ENCODE measurements around the gene PTGES.
A peak's percentile ranks its signal among the peaks of the same experiment; 100 is the strongest.

Gene PTGES

DNA sequence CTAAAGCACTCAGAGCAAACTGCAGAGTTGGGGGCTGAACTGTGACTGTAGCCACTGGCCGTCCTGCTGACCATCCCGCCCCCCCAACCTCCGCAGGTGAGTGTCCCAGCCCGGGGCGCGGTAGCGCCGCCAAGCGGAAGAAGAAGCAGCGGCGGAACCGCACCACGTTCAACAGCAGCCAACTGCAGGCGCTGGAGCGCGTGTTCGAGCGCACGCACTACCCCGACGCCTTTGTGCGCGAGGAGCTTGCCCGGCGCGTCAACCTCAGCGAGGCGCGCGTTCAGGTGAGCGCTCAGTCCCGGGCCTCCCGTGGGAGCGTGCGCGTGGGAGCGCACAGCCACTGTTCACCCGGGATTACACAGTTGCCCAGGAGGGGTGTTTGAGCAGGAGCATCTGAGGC lies 33.7 kb downstream of the PTGES start:
- no peak for DNase-seq (ENCODE audit: low read depth in 2 of 2)

DNA sequence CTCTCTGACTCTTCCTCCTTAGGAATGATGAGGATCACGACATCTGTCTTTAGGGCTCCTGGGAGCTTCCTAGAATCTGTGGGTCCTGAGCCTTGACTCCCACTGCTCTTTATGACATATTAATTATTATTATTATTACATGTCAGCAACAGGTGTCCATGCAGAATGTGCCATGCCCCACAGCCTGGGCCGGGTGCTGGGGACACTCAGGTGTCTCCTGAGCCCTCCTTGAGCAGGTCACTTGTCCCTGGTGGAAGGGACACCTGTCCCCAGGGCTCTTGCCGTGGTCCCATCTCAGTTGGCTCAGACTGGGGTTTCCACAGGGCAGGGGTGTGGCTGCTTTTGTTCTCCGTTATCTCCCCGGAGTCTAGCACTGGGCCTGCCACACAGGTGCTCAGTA lies 34.2 kb downstream of the PTGES start:
- DNase-seq (ENCODE audit: low read depth in 2 of 2): no peak

DNA sequence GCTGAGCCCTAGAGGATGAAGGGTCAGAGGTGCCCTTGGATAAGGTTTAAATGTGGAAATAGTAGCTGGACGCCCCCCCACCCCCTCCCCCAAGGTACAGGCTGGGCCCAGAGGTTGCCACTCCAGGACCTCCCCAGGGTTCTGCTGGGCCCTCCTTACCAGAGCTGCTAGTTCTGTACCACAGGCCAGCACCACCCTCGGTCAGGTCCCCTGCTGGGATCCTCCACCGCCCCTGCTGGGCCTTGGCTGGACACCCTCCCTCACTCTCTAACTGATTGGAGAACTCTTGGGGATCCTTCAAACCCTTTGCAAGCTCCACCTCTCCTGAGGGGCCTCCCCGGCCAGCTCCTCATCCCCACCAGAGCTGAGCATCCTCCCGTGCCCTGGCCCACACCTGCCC lies 34.9 kb downstream of the PTGES start:
- no peak for DNase-seq (ENCODE audit: low read depth in 2 of 2)

DNA sequence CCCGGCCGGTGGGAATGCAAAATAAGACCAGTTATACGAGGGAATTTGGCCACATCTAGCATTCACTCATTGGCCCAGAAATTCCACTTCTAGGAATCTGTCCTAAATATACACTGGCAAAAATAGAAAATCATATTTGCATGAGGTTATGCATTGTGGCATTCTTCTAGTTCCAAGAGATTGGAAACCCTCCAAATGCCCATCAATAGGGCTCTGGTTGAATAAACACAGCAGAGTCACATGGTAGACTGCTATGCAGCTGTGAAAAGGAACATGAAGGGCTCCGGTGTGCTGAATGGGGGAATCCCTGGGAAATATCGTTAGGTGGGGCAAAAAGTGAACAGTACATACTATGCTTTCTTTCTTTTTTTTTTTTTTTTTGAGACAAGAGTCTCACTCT lies 36.8 kb downstream of the PTGES start:
- no peak for DNase-seq (ENCODE audit: low read depth in 2 of 2)

DNA sequence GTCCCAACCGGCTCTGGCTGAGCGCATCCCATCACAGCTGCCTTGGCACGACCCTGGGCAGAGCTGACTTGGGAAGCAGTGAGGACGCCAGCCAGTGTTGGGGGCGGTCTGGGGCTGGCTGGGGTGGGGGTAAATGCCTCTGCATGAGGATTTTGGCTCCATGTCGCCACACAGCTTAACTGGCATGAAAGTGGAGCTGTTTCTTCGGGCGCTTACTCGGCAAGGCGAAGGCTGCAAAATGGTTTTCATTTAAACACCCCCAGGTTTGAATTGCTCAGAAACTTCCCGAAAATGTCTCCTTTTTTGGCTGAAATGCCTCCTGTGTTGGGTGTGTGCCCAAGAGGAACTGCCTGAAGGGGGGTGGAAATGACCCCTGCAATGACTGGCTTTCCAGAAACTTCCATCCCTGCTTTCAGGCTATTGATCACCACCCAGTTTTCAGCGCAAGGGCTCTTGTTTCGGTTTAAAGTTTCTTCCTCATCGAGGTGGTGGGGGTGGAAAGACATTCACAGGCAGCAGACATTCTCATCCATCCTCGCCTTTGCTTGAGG lies 38.3 kb downstream of the PTGES start:
- no peak for DNase-seq (ENCODE audit: low read depth in 2 of 2)

DNA sequence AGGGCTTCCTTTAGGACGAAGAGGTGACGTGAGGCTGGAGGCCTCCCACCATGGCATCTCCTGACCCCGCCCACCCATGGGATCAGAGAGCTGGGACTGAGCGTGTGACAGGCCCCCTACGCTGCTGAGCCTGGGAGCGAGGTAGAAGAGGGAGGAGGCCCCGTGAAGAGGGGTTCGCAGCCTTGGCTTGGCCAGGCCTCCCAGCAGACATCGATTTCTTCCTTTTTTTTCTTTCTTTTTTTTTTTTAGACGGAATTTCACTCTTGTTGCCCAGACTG lies 39.5 kb downstream of the PTGES start:
- no peak for DNase-seq (ENCODE audit: low read depth in 2 of 2)

DNA sequence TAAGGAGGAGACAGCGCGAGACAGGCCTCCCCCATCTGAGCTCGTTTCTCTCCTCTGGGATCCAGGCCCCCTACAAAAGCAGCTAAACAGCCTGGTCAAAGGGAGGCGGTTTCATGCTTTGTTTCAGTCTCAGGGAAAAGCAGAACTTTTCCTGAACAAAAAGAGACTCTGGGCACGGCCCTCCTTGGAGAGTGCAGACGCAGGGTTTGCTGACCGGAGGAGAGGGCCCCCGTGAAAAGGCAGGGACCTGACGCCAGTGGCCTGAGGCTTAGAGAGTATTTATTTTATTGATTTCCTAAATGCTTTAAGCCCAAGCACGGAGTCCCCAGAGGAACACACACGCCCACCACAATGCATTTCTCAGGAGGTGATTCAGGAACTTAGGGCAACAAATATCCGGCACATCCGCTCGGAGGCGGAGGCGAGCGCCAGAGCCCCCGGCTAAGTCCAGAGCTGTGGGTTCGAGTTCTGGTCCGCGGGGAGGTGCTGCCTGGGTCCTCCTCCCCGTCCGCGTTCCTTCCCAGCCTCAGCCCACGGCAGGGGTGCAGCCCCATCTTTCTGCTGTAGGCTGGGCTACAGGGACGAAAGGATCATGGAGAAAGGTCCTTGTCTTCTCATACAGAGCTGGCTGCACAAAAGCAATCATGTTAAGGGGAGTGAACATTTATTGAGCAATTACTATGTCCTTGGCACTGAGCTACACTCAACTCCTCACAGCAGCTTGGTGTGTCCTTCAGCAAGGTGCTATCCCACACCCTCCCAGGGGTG lies 40.0 kb downstream of the PTGES start:
- DNase-seq (ENCODE audit: low read depth in 2 of 2): no peak

DNA sequence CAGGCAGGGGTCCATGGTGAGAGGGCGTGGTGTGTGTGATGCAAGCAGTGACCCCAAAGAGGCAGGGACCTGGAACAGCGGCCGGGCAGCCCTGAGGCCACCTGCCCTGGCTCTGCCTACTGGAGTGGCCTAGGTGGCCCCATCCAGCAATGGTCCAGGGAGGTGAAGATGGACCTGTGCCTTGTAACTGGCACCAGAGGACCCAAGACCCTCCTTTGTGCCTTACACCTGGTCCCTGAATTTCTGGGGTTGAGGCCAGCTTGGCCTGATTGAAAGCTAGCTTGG lies 42.7 kb downstream of the PTGES start:
- no peak for DNase-seq (ENCODE audit: low read depth in 2 of 2)

DNA sequence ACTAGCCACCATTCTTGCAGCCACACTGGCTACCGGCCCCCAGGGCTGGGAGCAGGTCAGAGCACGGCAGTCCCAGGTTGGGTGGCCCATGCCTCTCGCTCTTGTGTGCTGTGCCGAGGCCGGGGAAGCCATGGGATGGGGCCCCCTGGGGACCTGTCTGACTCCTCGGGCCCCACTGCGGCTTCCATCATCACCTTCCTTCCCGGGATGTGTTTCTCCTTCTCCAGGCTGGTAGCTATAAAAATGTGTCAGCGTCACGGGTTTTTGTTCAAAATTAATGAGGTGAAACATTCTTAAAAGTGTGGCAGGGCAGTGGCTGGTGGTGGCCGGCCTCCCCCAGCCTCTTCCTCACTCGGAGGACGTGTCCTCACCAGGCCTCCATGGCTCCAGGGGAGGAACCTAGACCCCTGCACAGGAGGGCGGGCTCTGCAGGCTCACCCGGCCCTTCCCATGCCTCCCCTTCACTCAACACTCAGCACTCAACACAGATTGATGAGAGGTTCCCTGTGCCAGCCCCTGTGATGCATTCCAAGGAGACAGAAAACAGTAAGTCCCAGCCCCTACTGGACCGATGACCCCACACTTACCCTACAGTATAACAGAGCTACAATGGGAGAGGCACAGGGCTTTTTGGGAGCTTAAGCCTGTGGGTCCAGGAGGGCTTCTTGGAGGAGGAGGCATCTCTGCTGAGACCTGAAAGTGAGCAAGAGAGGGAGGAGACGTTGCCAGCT lies 43.2 kb downstream of the PTGES start:
- DNase-seq (ENCODE audit: low read depth in 2 of 2): no peak

DNA sequence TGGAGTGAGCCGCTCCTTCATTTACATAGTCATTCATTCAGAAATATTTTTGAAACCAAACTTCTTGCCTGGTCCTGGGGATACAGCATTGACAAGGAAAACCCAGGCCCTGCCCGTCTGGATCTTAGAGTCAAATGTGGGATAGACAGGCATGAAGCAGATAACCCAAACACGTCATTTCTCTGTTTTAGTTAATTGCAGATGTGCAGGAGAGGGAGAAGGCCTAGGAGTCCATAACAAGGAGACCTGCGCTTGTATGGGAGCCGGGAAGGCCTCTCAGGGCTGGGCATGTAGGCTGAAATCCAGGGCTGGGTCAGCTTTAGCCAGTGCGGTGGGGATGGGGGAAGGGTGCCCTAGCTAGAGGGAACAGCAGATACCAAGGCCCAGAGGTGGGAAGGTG lies 44.0 kb downstream of the PTGES start:
- no peak for DNase-seq (ENCODE audit: low read depth in 2 of 2)

DNA sequence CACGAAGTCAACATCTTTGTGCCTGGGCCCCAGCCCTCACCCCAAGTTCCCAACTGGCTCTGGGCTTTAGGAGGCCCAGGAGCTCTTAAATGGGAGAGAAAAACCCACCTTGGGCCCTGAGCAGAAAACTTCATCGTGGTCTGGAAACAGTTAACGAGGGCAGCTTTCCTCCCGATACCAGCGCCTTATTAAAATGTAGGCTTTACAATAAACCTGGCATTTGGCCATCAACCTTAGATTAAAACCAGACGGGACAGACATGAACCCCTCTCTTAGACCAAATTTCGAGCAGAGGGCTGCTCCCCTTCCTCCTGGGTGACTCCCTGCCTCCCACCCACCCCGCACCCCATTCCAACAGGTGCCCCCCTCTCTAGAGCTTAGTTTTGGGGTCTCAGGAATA lies 48.0 kb downstream of the PTGES start:
- no peak for DNase-seq (ENCODE audit: low read depth in 2 of 2)

DNA sequence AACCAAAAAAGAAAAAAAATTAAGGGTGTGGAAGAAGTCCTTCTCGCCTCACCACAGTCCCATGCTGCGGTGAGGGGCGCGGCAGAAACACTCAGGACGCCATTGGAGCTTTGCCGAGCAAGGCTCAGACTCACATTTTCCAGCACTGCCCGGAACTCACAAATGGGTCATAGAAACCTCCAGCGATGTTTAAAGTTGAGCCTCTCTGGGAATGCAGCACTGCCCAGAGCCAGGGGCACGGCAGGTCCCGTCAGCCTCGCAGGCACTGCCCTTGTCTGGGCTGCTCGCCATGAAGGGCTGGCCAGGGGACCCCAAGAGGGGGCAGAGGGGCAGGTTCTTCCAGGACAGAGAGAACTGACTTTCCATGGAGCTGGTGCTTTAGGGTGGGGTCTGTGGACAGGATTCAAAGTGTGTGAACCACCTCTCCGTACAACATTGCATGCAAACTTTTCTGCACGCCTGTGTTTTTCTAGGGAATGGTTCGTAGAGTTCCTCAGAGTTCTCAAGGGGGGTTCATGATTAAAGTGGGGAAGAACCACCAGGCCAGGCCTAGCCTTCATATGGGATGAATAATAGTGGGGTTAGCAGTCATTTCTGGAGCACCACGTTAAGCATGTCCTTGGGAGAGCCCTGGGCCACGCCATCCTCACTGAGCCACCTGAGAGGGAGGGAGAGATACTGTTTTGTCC lies 49.0 kb downstream of the PTGES start:
- DNase-seq (ENCODE audit: low read depth in 2 of 2): no peak

DNA sequence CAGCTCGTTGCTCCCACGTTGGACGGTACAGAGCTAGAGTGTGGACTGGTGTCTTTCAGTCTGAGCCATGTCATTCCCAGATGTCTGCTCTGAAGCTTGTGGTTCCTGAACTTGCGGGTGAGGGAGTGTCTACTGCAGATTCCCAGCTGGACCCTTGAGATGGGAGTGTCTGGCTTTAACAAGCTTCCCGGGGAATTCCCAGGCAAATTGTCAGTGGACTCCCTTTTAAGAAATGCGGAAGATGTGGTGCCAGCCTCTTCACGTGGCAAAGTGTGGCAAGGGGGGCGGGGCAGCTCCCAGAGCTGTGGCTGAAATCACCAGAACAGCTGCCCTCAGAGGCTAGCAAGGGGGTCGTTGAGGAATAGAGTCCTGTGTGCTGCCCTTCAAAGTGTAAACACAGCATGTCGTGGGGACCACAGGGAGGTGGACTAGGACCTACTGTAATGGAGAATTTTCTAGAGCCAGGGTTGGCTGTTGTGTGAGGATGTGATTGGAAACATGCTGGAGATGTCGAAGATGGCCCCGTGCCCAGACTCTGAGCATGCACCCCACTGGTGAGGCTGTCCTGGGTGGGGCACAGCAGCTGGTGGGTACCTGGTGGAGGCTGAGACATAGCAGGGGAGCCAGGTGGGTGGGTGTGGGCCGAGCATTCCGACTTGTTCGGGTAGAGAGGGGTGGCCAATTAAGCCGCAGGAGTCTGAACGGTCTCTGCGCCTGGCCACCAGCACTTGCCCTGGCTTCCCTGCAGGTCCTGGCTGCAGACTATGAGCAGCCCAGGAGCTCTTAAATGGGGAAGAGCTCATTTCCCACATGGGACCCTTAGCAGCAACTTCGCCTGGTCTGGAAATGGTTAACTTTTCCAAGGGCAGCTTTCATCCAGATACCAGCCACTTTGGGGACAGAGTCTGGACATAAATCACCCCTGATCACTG lies 50.0 kb downstream of the PTGES start:
- DNase-seq (ENCODE audit: low read depth in 2 of 2): no peak

DNA sequence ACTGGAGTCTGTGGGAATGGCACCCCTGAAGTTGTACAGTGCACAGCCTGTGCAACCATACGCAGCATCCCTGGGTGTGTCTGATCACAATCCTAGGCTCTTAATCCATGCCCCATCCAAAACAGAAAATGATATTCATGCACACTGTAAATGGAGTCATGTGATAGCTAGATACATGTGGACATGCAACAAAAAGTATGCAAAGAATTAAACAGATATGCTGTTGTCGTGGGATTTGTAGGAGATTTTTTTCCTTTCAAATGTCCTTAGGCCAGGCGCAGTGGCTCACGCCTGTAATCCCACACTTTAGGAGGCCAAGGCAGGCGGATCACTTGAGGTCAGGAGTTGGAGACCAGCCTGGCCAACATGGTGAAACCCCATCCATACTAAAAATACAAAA lies 51.3 kb downstream of the PTGES start:
- DNase-seq (ENCODE audit: low read depth in 2 of 2): no peak

DNA sequence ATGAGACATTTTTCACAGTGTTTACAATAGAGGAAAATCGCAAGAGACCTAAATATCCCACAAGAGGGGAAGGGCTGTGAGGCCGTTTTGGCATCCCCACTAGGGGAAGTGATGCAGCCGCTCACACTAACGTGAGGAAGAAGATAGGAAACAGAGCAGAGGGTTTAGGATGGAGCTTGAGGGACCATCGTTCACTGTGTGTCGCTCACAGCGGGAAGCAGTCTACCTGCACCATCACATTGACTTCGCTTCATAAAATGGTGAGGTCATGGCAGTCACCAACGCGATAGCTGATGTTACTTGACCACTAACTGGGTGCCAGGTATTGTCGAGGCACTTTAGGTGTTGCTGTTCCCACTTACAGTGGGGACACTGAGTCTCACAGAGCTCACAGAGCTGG lies 51.8 kb downstream of the PTGES start:
- DNase-seq (ENCODE audit: low read depth in 2 of 2): no peak

DNA sequence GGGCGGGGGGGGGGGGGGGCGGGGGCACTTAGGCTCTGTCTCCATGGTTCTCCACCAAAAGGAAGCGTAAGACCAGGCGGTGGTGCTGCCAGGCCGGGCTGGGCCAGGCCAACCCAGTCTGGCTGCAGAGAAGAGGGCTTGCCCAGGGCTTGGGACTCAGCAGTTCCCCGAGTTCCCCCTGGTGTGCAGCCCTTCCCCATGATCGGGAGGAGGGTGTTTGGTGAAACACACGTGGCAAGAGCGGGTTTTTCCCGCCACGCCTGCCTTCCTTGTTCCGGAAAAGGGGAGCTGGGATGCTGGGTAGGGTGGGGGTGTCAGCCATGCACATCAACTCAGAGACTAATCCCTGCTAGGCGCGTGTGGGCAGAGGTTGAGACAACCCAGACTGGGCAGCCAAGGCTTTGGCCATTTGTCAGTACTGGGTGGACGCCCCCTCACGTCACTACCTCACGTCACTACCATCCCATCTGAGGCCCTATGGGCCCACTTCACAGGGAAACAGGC lies 54.5 kb downstream of the PTGES start:
- DNase-seq (ENCODE audit: low read depth in 2 of 2): peak in 1 of 2 donors; percentile 8

DNA sequence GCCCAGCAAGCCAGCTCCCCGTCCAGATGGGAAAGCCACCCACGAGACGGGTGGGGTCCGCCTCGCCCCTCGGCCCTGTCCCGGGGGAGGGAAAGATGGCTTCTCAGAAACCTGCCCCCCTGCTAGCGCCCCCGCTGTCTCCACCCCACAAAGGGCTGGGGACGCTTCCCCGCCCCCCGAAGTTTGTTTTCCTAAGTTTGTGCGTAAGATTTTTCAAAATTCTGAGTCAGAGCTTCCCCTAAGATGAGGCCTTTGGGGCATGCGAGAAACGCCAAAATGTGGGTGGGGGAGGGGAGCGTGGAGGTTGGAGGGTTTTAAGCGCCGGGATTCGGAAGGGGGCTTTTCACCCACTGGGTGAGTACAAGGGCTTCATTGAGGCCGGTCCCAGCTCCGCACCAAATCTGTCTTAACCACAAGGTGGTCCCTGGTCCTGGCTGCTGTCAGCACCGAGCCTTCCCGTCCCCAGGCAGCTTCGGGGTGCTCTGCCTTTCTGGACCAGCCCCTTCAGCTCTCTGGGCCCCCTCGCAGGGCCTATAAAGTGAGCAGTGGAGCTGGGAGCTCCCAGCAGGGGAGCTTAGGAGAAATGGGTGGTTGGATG lies 55.1 kb downstream of the PTGES start:
- peak; percentile 31 to 48 for DNase-seq (ENCODE audit: low read depth in 2 of 2)

DNA sequence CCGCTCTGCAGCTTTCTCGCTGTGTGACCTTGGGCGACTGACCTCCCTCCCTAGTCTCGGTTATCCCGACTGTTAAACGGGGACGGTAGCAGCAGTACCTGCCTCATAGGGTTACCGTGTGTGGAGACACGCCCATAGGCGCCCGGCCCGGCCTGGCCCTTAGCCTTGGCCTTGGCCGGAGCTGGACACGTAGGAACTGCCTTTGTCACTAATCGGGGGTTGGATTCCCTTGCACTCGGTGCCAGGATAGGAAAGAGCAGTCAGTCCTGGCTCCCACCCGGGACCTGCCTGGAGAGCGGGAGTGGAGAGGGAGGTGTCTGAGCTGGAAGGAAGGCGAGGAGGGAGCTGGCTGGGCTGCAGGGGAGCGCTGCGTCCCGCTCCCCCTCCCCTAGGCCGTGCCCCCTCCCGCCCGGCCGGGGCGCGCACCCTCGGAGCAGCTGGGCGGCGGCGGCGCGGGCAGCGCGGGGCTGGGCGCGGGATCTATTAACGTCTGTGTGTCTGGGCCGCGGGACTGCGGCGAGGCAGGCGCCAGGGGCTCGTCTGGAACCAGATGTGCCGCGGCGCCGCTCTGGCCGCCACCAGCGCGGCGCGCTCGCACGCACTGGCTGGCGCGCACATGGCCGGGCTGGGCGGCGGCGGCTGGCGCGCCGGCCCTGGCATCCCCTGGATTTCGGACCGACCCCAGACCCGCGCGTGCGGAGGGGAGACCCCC lies 55.7 kb downstream of the PTGES start:
- DNase-seq (ENCODE audit: low read depth in 2 of 2): no peak

DNA sequence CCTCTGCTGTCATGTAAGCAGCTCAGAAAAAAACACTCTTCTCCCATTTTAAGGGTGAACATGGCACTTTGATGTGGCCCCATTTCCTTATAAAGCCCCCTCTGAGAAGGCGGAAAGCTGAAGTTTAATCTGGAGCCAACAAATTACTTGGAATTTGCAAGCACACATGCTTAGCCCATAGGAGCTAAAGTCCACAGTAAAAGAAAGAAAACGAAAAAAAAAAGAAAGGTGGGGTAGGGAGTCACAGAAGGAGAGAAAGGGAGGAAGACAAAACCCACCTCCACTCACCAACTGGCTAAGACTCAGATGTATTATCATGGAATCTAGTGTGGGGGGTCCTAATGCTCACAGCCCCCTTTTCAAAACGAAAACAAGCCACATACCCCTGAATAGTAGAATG lies 57.0 kb downstream of the PTGES start:
- no peak for DNase-seq (ENCODE audit: low read depth in 2 of 2)

DNA sequence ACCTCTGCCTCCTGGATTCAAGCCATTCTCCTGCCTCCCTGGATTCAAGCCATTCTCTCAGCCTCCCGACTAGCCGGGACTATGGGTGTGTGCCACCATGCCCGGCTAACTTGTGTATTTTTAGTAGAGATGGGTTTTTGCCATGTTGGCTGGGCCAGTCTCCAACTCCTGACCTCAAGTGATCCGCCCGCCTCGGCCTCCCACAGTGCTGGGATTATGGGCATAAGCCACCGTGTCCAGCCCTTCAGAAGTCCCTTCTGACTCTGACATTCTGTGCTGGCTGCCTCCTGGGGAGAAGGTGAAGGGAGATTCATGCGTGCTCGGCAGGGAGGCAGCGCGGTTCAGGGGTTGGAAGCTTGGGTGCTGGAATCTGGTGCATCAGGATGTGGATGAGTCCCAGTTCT lies 58.6 kb downstream of the PTGES start:
- no peak for DNase-seq (ENCODE audit: low read depth in 2 of 2)

DNA sequence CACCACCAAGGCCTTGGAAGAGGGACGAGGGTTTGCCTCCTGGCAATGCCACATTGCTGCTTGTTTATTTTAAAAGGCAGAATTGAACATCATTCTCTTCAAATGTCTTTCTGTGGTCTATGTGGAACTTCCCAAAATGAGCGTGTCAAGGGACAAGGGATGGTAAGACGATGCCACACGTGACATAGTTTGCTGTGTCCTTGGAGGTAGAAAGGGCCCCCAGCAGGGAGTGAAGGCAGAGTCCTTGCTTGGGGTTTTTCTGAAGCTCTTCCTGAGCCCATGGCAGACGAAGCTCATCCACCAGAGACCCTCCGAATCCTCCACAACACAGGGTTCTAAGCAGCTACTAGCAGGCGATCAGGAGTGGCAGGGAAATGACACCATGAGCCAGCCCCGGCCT lies 59.1 kb downstream of the PTGES start:
- no peak for DNase-seq (ENCODE audit: low read depth in 2 of 2)

Measured in activated CD4-positive, alpha-beta T cell treated with anti-CD3 and anti-CD28 coated beads for 24 hours (primary cell).